Renal cortical epithelial cell (primary cell): Measurements from ENCODE around the gene EFNA3. TPM values are rescaled to one million over a fixed set of nuclear protein-coding genes. Genes with fewer than 3 reads are reported as not detected.

Experiments used
- DNase-seq: peaks from one replicate; pipeline ENCODE4 v3.0.0-alpha.2; 2011; ENCODE audit warnings: low read depth
- total RNA-seq: library from RNA; depleted of rRNA; stranded (reverse); fragments of >200 nt; gene quantifications from 2 replicates; pipeline ENCODE4 v1.2.3, GENCODE V29; 2014

The EFNA3 gene, protein sequence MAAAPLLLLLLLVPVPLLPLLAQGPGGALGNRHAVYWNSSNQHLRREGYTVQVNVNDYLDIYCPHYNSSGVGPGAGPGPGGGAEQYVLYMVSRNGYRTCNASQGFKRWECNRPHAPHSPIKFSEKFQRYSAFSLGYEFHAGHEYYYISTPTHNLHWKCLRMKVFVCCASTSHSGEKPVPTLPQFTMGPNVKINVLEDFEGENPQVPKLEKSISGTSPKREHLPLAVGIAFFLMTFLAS
- 1.4 and 2.4 TPM in 2 replicates for total RNA-seq

DNA sequence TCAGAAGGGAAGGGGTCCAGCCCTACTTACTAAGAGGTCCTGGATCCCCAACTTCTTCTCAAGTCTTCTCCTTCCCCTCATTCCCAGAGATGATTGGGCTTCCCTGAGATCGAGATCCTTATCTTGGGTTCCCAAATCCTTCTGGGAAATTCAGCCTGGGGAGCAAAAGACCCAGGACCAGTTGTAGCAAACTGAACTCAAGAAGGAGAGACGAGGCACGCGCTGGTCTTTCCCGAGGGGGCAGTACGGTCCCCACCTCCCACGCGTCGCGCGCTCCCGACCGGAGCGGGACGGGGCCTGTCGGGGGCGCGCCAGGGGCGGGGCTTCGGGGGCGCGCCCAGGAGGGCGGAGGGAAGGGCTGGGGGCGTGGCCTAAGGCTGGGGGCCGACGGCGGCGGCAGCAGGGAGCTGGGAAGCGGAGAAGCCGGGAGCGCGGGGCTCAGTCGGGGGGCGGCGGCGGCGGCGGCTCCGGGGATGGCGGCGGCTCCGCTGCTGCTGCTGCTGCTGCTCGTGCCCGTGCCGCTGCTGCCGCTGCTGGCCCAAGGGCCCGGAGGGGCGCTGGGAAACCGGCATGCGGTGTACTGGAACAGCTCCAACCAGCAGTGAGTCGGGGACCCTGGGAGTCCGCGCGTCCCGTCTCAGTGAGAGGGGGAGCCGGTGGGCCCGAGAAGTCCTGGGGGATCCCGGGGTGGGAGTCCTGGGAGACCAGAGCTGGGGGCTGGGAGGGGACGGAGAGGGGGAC, at the start of gene EFNA3:
EFNA3 (plus strand) TSS at position 369 of the 741 bp plus-strand sequence; CDS start at position 474, 105 bp downstream.
- DNase-seq = no peak

DNA sequence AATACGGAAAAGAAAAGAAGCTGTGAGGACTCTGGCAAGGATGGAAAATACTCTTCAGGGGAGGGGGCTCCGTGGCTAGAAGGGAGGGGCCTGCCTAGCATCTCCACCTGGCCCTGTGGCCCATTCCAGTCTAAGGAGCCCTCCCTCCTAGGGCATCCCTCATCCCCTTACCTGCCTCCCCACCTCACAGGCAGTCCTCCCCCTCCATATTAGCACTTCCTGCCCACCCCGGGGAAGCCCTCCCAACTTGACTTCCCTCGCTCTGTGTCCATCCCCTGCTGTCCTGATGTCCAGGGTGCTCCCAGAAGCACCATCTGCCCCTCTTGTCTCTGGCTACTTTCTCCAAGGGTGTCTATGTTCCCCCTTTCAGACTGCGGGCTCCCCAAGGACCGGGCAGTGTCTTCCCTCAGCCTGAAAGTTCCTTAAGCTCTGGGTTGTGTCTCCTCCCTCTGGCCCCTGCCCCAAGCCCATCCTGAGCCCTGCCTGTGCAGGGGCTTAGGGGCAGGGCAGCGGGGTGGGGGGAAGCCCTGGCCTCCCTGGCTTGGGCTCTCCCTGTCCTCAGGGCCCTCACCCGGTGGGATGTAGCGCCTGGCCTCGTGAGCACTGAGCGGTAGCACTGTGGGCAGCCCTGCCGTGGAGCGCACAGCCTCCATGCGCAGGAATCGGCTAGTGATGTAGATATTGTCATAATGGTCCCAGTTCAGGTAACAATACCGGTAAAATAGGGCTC, 49.0 kb upstream of the EFNA3 start:
- no peak for DNase-seq

DNA sequence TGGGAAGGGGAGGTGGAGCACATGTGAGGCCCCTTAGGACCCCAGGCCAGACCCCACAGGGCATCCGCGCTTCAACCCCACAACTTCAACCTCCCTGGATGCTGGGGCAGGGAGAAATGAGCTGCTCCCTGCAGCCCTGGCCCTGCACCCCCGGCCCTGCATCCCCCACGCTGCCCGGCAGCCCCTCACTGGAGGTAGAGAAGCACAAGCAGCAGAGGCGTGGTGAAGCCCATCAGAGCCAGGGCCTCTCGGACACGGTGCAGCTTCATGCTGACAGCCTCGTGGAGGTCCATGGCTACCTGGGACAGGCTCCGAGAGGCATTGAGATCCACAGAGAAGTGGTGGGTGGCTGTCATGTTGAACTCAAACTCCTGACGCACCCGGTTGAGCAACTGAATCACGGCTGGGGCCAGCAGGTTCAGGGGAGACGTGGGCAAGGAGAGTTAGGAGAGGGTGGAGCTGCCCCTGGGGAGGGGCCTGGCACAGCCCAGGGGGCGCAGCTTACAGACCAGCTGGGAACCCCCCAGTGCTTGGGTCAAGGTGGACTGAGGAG, 48.3 kb upstream of the EFNA3 start:
- DNase-seq = no peak

DNA sequence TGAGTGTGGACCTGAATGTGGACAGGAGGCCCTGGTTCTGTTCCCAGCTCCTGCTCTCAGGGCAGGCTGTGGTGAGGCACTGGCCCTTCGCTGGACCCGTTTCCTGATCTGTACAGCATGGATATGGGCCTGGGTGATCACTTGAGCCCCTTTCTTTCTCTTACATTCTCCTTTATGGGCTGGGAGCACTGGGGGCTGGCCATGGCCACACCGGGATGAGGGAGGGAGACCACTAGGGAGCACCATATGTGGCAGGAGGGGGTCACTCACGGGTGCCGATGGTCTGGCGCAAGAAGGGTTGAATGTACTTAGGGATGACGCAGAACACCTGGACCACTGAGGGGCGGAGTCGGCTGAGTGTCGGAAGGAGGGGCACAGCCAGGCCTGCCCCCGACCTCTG, 47.7 kb upstream of the EFNA3 start:
- no peak for DNase-seq

DNA sequence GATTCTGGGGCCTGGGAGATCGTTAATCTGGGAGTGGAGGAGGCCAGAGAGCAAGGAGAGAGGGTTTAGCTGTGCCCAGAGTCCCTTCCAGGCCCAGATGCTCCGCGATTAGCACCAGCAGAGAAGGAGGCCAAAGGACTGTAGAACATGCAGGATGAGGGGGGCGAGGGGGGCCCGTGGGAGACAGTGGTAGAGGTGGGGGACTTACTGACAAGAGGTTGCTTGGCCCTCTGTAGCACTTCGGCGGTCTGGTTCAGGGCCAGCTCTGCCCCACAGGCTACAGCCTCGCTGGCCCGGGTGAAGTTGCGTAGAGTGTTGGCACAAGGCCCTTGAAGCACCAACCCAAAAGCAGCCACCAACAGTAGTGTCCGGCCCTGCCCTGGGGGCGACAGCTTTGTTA, 45.8 kb upstream of the EFNA3 start:
- no peak for DNase-seq

DNA sequence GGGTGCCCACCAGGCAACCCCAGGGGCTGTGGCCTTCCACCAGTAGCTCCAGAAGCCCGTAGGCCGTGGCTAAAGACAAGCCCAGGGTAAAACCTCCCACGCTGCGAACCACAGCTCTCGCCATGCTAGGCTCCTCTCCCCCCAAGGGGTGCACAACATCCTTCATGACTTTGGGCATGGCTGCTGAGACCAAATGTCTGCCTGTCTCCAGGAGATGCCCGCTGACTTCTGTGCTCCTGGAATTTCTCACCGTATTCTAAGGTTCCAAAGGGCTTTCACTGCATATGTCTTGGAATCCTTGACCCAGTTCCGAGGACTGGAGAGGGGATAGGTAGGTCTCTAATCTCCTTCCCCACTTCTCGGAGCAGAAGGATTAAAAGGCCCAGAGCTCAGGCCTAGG, 45.1 kb upstream of the EFNA3 start, which contains the start of the genes DCST1 and DCST2:
DCST1 (plus strand) TSS at position 301 of the 400 bp plus-strand sequence. CDS start 213 bp downstream, outside the sequence.
DCST2 (minus strand) TSS at position 258 of the 400 bp plus-strand sequence; CDS start at position 178, 80 bp downstream.
- no peak for DNase-seq

DNA sequence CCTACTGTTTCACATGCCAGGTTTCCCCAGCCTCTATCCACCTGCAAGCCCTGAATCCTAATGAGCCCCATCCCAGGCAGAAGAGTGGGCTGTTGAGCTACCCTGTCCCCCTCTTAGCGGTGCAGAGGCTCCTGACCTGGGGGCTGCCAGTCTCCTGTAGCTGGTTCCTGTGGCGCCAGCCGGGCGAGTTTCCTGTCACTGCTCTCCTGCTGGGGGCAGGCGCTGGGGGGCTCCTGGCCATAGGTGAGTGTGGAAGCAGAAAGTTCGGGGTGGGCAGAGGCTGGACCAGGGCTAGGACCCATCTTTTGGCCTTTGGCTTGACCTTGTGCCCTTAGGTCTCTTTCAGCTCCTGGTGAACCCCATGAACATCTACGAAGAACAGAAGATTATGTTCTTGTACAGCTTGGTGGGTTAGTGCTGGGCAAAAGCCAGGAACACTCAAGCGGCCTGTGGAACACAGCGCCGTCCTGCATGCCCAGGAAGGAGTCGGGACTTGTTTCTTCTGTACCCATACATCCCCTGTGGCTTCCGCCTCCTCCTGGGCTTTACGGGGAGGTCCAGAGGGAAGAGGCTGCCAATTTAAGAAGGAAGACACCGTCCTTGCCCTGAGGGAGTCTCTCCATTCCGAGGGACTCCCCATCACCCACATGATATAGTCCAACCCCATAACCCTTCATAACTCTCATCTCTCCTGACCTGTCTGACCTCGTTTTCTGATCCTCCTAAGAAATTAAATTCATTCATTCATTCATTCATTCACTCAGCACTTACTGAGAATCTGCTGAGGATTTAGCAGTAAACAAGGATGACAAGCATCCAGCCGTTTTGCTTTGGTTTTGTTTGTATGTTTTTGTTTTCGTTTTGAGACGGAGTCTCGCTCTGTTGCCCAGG, 44.1 kb upstream of the EFNA3 start:
- DNase-seq = no peak

DNA sequence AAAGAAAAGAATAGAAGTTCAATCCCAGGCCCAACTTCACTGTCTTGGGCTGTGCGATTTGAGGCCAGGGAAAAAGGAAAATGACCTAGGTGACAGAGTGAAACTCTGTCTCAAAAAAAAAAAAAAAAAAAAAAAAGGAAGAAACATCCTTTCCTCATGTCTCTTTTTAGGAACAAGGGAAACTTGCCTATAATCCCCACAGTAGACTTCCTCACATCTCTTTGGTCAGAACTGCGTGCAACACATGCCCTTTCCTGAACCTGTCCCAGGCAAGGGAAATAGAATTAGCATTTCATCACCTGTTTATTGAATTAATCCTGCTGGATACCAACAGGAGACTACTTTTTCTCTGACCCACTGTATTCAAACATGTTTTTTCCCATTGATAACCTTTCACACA, 42.7 kb upstream of the EFNA3 start:
- DNase-seq = no peak

DNA sequence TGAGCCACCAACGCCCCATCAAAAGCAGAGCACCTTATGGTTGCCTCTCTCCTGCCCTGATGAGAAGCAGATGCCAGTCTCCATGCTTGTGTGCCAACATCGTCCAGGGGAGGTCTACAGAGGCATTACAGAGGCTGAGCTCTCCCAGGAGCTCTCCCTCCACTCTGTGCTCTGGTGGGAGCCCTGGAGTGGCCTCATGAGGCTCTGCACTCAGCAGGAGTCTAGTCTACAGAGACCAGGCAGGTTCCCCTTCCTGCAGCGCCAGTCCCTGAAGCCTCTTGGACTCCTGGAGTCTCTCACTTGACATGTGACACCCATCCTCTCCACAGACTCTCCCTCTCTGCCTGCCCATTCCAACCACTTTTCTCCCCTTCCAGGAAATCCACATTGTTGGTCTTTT, 41.6 kb upstream of the EFNA3 start:
- no peak for DNase-seq

DNA sequence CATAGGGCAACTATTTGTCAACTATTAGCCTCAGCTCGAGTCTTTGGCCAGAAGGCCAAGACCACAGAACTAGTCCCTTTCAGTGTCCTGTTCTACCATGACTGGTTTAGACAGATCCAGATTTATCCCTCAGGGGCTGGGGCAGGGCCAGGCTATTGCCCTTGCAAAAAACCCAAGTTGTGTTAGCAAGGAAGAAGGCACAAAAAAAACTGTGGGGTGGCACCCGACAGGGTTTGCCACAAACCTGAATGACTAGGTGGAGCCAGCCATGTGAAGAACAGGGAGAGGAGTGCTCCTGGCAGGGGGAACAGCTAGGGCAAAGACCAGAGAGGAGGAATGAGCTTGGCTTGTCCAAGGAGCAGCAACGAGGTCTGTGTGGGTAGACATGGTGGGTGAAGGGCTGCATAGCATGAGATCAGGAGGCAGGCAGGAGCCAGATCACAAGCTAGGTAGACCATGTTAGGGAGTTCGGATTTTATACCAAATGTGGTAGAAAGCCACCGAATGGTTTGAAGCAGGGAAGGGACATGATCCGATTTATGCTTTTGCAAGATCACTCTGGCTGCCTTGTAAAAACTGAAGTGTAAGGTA, 40.7 kb upstream of the EFNA3 start:
- DNase-seq = no peak

DNA sequence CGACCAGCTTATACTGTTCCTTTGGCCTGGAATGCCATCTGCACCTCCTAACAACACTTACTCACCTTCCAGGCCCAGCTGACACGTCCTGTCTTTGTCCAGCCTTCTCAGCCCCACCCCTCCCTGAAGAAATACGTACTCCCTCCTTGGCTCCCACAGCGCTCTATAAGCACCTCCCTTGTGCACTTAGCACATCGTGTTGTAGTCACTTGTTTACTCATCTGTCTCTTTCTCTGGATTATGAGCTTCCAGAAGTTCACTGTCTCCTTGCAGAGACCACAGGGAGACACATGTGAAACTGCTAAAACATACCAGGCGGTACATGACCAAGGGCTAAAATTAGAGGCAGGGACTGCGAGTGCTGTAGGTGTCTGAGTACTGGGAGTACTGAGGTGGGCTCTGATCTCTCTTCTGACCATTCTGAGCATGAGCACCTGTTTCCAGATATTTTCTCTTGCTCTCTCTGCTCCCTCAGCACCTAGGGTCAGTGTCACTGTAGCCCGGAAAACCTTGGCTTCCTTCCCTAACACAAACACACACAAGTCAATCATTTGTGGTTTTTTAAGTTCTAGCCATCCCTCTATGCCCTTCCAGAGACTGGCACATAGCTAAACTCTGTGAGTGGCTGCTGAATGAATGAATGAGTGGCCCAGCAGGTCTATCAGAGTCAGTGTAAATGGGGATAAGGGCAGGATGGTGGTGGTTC, 39.9 kb upstream of the EFNA3 start:
- DNase-seq = peak; percentile 54

DNA sequence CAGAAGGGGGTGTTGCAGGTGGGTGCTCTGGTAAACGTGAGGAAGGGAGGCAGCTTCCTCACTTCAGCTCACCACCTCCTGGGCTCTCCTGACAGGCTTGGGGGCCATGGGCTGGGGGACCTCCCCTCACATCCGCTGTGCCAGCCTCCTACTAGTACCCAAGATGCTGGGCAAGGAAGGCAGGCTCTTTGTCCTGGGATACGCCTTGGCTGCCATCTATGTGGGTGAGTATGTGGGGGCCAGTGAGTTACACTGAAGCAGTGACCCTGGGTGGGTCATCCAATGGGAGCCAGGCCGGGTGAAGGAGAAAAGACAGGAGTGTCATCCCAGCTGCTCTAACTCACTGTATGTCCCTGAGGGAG, 39.3 kb upstream of the EFNA3 start:
- DNase-seq = no peak

DNA sequence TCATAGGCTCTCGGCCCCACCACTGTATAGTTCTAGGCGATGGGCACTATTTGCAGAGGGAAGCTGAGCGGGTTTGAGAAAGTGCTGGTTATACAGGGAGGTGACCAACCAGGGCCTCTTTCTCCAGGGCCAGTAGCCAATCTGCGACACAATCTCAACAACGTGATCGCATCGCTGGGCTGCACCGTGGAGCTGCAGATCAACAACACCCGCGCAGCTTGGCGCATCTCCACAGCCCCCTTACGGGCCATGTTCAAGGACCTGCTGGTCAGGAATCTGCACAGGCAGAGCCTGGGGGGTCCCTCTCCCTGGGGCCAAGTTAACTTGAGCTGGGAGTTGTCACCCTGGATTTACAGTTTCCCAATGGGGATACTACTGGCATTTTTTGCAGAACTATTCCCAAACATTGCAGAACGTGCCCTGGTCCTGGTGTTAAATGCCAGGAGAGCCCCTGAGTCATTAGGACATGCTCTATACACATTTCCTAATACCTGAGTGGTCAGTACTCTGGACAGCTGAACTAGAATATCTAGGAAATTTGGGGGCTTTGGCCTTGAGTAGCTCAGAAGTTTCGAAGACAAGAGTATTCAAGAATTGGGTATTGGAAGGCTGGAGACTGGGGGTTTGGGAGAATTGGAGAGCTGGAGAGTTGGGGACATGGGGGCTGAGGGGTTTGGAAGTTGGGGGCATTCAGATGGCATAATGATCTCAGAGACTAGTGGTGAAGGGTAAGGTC, 38.1 kb upstream of the EFNA3 start:
- no peak for DNase-seq

DNA sequence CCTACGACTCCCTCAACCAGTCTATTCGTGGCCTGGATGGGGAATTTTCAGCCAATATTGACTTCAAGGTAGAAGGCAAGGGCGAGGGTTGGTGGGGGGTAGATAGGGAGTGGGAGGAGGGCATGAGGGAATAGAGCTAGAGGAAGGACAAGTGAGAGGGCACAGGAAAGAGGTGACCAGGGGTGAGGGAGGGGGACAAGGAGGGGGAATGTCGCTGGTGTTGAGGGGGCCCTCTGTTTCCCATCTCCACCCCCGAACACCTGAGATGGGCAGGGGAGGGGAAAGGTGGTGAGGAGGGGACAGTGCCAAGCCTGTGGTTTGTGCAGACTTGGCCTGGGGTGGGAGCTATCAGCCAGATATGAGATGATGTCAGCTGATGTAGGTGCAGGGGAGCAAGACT, 35.8 kb upstream of the EFNA3 start:
- no peak for DNase-seq

DNA sequence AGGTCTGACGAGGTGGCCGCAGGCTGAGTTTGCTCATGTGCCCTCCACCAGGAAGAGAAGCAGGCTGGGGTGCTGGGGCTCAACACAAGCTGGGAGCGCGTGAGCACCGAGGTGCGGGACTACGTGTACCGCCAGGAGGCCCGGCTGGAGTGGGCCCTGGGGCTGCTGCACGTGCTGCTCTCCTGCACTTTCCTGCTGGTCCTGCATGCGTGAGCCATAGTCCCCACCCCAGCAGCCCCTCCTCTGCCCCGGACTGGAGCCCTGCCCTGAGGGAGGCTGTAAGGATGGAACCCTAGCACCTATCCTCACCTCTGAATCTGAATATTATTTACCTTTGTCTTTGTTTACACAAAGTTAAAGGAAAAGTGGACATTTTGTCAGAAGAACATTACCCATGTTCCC, 35.3 kb upstream of the EFNA3 start:
- no peak for DNase-seq

DNA sequence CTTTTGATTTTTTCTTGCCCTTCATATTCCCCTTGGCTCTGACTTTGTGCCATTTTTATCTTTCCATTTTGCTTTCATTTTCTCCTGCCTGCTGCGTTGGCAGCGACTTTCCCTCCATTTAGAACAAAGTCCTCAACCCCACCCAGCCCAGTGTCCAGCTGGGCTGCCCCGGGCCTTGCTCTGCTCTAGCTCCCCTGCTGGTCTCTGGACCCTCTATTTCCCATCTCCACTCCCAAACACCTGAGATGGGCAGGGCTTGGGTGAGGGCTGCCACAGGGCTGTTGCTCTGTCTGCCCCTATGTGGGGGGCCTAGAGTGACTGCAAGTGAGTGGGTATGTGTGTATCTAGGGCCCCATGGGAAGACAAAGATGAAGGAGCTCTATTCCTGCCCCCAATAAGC, 34.8 kb upstream of the EFNA3 start:
- no peak for DNase-seq

DNA sequence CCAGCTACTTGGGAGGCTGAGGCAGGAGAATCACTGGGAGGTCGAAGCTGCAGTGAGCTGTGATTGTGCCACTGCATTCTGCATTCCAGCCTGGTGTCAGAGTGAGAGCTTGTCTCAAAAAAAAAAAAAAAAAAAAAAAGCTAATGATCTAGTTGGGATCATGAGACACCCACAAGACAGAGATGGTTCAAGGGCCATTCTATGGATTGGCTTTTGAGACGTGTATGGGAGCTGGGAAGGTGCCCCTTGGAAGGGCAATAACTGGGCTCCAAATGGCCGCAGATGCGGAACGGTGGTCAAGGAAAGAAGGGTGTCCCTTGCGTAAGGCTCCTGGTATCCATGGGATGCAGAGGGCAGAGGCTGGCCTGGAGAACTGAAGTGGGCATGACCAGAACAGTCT, 34.3 kb upstream of the EFNA3 start:
- no peak for DNase-seq

DNA sequence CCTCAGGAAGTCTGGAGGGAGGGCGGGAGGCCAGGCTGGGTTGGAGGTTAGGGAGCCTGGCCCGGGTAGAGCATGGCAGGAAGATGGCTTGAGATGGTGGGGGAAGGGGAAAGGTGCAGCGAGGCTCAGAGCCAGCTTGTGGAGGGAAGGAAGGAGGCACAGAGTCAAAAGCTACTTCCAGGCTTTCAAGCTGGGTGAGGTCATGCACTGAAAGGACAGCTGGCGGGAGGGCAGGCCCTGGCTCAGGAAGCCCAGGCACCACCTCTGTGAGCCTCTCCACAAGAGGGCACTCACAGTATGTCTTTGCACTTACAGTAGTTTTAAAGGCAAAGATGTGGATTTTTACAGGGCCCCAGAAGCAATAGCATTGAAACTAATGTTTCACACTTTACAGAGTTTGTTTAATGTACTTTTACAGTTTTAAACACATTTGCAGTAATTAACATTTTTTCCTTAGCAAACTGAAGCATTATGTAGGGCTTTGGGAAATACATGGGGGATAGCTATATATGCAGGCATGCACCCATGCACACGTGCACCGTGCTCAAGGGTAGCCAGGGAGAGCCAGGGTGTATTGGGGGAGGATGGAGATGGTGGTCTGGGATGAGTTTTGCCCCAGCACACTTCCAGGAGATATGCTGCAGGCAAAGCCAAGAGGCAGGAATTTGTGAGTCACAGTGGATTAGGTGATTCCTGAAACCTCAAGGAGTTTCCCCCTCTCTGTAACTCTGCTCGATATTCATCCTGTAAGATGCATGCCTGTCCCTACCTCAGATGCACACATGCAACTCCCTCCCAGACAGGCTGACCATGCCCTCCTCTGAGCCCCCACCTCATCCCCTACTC, 33.6 kb upstream of the EFNA3 start:
- DNase-seq = peak; percentile 72
